Epithelial cell of prostate (primary cell): Measurements from ENCODE around the gene CUX1.
"Not testable (repeated sequence)": the region's sequence is repeated elsewhere in the genome, so short reads cannot be mapped to it uniquely, and the experiment has no call there.

ENCODE experiments used
- DNase-seq: peaks from one replicate; pipeline ENCODE4 v3.0.0-alpha.2; 2011; ENCODE audit warnings: low read depth, low spot score
- H3K27ac ChIP-seq: fragments of 450-650 bp; 2 replicates; pipeline ENCODE4 v1.5.1; 2017; ENCODE audit warnings: mild to moderate bottlenecking

The CUX1 gene

DNA sequence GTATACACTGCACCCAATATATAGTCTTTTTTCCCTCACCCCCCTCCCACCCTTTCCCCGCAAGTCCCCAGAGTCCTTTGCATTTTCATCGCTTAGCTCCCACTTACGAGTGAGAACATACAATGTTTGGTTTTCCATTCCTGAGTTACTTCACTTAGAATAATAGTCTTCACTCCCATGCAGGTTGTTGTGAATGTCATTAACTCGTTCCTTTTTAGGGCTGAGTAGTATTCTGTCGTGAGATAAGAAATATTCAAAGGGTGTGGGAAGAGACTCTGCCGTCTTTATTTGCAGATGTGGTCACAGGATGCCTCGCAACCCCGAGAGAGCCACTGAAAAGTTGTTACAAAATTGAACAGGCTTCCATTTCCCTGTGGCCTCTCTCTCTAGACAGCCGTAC lies 331.4 kb downstream of the CUX1 start:
- no peak for DNase-seq
- no peak overlapping the region for H3K27ac ChIP-seq

DNA sequence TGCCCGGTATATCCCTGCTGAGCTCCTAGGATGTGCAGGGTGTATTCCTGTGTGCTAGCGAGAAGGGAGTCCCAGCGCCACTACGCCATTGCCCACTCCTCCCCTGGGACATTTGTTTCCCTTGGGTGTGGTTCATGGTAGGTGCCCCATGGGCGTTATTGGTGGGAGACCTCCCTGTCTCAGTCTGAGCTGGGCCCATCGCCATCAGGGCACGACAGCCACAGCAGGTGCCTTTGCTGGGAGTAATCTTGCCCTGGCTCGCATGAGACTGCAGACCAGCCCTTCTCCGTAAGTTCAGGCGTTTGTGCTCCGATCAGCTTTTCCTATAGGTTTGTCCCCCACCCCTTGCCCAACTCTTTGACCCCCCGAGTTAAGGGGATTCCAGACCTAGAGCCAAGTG lies 332.0 kb downstream of the CUX1 start:
- DNase-seq = no peak
- no peak overlapping the region for H3K27ac ChIP-seq

DNA sequence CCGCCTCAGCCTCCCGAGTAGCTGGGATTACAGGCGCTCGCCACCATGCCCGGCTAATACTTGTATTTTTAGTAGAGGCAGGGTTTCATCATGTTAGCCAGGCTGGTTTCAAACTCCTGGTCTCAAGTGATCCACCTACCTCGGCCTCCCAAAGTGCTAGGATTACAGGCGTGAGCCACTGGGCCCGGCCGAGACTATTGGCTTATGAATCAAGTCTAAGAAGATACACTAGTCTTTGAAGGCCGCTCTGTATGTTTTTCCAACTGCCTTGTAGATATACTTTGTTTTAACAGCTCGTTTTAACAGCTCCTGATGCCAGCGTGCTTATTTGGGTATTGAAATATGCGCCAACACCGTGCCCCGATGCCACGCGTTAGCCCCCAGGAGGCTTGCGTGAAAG lies 332.8 kb downstream of the CUX1 start:
- peak overlapping the region; percentile 79 for H3K27ac ChIP-seq
- no peak for DNase-seq

DNA sequence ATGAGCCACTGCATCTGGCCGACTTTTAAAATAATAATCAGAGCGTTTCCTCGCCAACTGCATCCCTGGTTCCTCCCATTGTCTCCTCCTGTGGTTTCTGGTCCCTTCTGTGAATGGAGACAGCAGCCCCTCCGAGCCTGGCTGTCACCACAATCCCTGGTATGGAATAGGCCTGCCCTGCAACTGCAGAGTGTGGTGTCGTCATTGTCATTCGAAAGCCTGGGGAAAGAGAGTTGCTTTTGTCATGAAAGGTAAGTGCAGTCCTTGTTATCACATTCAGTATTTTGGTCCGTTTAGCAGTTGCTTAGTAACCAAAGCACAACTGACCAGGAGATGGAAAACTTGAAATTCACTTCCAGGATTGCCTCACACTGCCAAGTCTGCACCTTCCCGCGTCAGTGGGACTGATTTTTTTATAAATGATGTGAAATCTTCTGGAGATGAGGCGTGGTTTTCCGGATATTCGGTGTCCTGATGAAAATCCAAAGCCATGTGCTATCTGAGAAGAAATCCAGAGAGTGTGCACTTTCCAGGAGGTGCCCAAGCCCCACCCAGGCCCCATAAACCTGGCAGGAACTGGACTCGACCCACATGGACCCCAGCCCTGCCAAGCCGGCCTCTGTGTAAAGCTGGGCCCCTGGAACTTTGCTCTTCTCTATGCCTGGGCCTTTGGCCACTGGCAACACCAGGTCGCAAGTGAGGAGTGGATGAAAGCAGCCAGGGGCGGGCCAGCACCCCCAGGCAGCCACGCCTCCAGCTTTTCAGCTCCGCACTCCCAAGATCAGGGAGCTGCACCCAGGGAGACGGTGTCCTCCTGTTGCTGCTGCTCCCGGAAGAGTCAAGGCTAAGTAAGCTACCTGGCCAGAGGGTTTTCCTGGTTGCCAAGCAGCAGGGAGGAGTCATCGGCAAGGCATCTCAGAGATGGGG lies 335.5 kb downstream of the CUX1 start:
- DNase-seq = peak; percentile 68
- peak overlapping the region; percentile 79 for H3K27ac ChIP-seq

DNA sequence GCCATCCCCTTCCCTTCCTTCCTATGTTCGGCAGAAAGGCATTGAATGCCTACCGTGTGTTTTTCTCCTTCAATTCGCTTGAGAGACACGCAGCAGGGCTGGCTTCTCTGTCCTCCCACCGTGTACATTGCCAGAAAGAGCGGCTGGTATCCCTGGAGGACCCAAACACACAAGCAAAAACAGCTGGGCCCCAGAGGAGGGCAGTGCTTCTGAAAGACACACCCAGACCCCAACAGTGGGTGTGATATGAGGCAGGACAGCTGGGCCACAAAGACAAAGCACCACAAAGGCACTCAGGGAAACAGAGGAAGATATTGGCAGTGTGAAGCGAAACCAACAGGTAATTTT lies 336.1 kb downstream of the CUX1 start:
- DNase-seq = no peak

DNA sequence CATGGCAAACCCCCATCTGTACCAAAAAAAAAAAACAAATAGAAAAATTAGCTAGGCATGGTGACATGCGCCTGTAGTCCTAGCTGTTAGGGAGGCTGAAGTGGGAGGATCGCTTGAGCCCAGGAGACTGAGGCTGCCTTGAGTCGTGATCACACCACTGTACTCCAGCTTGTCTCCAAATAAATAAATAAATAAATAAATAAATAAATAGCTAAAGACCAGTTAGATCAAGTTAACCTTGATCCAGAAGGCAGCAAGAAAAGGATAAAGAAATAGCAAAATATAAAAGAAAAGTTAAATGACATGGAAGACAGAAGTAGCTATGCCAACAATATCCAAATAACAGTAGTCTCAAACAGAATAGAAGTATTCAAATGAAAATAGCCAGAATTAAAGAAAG lies 337.0 kb downstream of the CUX1 start:
- H3K27ac ChIP-seq = no peak overlapping the region
- DNase-seq = no peak

More for the DNA sequence above, 336.1 kb downstream of the CUX1 start:
- peak overlapping the region; percentile 79 for H3K27ac ChIP-seq

DNA sequence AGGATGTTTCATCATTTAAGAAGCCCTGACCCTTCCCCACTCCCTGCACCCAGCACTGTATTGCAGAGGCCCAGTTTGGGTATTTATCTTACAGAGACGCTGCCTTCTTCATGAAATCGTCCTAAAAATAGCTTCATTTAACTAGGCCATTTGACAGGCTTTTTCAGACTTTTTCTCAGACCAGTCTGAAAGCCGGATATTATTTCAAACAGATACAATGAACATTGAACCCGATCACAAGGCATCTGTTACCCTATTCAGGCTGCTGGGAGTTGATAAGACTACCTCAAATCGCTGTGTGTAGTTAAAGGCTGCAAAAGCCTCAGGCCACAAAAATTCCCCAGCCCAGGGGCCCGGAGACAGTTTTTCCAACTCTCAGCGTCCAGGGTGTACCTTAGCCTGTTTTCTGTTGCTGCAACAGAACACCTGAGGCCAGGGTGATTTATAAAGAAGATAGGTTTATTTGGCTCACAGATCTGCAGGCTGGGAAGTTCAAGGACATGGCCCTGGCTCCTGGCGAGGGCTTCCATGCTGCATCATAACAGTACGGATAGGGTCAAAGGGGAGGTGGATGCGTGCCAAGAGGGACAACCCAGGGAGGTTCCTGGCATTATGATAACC lies 338.5 kb downstream of the CUX1 start:
- no peak for DNase-seq
- no peak overlapping the region for H3K27ac ChIP-seq

DNA sequence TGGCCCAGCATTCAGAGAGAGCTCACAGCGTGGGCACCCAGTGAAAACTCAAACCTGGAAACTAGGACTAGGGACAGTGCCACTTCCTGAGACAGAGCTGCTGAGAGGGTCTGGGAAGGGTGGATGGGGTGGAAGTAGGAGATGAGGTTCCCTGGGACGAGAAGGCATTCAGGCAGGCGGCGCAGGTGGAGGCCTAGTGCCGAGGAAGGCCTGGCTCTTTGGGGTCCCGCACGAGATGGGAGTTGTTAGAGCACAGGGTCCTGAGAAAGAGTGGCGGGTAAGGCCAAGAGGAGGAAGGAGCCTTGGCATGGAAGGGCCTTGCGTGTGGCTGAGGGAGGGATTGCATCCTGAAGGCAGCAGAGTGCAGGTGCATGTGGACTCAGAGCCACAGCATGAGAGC lies 339.4 kb downstream of the CUX1 start:
- H3K27ac ChIP-seq = no peak overlapping the region

DNA sequence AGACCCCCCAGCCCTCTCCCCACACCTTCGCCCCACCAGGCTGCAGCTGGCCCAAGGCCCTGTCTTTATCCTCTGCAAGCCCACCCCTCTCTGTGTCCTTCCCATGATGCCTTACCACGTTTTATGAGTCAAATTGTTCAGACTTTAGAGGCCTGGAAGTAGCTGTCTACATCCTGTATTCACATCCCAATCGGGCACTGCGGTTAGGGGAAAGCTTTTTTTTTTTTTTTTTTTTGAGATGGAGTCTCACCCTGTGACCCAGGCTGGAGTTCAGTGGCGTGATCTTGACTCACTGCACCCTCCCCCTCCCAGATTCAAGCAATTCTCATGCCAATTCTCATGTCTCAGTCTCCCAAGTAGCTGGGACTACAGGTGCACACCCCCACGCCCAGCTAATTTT lies 347.7 kb downstream of the CUX1 start:
- no peak overlapping the region for H3K27ac ChIP-seq
- DNase-seq = no peak

More for the DNA sequence above, 339.4 kb downstream of the CUX1 start:
- no peak for DNase-seq

DNA sequence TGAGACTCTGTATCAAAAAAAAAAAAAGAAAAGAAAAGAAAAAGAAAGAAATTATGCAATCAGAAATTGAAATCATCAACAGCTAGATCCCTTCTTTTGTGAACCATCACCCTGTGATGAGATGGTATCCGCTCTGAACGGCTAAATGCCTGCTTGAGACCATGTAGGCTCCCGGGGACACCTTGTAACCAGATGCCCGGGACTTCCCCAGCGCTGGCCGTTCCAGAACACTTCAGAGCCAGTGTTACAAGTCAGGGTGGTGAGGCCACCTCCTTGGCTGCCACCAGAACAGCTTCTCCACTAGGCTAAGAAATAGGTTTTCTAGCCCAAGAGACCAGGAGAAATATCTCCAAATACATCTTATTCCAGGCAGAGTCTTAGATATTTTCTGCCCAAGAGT lies 349.8 kb downstream of the CUX1 start:
- DNase-seq = no peak

DNA sequence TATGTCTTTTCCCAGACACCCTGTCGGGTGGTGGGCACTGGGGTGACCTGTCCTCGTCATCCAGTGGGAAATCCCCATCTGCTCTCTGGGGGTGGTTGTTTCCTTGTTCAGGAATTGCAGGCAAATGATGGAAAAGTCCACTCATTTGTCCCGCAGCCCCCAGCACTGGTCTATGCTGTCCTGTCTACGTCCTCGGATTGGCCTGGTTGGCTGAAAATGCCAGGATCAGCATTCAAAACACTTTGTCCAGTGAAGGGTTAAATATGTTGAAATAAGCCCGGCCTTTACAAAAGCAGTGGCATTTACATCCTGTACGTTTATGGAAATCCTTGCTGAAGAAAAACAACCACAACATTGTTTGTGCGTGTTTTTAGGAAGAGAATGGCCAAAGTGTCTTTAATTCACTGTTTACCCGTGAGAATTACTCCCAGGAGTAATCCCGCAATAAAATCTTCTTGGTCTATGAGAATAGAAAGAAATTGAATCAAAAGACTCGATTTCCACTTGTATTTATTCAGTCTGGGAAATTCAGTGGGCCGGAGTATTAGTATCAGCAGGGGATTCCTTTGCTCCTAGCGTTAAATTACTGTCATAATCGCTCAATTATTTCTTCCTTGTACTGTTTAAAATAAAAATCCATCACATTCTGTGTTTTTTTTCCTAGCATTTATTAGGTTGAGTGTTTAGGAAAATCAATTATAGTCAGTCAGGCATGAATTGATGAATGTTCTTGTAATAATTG lies 352.4 kb downstream of the CUX1 start:
- H3K27ac ChIP-seq = no peak overlapping the region

More for the DNA sequence above, 349.8 kb downstream of the CUX1 start:
- no peak overlapping the region for H3K27ac ChIP-seq

DNA sequence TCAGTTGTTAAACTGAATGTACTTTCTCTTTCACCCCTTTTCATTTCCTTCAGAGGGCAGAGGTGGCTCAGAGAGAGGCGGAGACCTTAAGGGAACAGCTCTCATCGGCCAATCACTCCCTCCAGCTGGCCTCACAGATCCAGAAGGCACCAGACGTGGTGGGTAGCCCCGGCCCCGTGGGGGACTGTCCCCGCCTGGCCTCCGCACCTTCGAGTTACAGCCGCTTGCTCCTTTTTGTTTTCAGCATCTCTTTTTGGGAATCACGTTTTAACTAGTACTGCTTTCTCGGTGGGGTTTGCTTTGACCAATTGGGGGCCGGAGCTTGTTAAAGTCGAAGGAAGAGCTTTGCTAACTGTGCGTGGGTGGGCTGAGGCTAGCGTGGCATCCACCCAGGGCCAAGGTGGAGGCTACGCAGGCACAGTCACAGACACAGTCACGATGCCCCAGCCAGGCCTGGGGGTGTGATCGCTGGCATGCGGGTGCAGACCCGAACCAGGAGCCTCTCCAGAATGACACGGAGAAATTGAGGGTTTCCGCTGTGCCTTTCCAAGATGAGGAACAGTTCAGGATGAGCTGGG lies 353.1 kb downstream of the CUX1 start:
- no peak overlapping the region for H3K27ac ChIP-seq
- no peak for DNase-seq

More for the DNA sequence above, 352.4 kb downstream of the CUX1 start:
- DNase-seq = no peak

DNA sequence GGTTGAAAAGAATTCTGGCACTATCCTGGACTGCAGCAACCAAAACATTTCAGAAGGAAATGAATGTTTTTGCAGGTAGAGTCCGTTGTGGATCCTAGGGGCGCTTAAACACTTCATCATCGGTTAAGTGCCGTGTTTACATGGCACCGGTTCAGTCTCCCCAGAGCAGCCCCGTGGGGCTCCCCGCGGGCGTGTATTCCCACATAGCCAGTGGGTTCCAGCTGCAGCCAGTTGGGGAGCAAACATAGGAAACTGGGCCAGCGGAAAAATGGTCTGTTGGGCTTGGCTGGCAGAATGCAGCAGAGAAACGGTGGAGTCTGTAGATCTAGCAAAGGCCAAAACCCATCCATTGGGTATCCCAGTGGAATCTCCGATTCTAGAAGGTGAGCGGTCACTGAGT lies 356.2 kb downstream of the CUX1 start:
- H3K27ac ChIP-seq = no peak overlapping the region
- no peak for DNase-seq

DNA sequence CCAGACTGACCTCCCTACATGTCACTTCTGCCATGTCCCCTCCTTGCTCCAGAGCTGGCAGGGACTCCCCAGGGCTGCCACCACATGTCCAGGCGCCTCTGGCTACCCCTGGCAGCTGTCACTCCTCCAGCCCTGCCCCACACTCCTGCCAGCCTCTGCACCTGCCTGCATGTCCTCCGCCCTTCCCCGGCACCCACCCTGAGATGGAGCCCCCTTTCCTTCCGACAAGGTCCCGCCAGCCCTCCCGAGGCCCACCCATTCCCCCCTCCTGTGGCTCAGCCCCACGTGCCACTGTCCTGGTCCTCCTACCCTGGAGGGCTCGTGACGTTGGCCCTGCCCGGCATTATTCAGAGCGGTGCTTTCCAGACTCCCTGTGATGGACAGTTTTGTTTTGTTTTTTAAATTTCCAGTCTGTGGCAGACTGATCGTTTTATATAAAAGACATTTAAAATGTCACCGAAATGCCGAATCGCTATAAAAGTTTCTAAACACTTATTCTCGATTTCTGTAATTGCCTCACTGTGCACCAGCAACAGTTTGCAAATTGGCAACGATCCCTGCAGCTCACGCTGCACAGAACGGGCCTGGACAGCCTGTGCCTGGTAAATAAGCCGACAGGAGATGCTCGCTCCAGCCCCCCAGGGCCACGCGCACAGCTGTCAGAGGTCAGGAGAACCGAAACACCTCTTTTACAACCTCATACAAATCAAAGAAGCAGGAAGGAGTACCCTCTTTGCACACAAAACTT lies 358.2 kb downstream of the CUX1 start:
- no peak for DNase-seq
- H3K27ac ChIP-seq = no peak overlapping the region

DNA sequence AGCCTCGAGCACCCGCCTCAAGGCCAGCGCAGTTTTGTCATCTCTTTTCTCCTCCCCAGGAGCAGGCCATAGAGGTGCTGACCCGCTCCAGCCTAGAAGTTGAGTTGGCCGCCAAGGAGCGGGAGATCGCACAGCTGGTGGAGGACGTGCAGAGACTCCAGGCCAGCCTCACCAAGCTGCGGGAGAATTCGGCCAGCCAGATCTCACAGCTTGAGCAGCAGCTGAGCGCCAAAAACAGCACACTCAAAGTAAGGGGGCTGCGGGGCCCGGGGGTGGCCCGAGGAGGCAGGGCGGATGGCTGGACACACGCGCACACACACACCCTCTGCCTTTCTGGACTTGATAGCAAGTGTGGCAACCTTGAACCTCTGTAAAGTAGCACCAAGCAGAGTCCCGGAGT lies 361.0 kb downstream of the CUX1 start:
- DNase-seq = no peak
- H3K27ac ChIP-seq = no peak overlapping the region

DNA sequence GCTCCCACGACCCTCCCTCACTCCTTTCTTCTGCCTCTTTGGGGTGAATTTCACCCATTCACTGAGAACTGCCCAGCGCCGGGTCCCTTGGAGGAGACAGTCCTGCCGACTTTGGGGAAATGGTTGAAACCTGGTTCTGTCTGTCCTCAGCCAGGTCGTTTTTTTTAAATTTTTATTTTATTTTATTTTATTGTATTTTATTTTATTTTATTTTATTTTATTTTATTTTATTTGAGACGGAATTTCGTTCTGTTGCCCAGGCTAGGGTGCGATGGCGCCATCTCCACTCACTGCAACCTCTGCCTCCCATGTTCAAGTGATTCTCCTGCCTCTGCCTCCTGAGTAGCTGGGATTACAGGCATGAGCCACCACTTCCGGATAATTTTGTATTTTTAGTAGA lies 363.3 kb downstream of the CUX1 start:
- DNase-seq = no peak
- H3K27ac ChIP-seq = no peak overlapping the region

DNA sequence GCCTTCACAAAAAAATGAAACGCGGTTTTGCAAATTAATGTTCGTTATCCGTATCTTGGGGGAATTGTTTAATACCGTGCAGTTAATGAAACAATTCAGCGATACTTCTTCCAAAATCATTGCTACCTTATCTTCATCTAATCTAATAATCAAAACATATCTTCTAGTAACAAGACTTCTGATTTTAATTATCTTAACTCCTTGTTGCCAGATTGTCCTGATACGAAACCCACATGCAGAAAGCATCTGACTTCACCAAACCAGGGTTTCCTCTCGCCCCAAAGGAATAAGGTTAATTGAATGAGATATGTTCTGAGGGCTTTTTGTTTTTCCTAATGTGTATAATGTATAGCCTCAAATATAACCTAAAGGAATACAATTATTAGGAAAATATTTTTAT lies 364.1 kb downstream of the CUX1 start:
- DNase-seq = no peak
- H3K27ac ChIP-seq = no peak overlapping the region

DNA sequence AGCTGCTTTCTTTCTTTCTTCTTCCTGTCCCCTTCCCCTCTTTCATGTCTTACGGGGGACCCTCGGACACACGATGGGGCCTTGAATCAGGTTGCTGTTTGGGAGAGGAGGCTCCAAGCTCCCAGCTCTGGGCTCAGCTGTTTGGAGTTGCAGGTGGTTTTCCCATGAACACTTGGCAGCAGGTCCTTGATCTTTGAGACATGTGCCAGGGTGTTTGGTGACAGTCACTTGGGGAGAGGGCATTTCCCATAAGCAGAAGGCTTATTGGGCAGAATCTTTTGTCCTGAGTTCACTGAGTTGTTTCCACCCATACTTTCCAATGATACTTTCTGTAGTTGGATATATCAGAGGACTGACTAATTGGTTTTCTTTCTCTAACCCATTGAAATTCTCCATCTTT lies 364.6 kb downstream of the CUX1 start:
- DNase-seq = no peak
- no peak overlapping the region for H3K27ac ChIP-seq

DNA sequence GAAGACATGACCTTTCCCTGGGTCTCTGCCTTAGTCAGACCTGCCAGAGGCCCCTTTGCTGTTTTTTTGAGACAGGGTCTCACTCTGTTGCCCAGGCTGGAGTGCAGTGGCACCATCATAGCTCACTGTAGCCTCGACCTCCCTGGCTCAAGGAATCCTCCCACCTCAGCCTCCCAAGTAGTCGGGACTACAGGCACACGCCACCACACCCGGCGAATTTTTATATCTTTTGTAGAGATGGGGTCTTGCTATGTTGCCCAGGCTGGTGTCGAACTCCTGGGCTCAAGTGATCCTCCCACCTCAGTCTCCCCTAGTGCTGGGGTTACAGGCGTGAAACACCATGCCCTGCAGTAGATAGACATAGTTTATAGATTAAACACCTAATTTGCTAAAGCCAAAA lies 366.4 kb downstream of the CUX1 start:
- H3K27ac ChIP-seq, DNase-seq: not testable (repeated sequence)

DNA sequence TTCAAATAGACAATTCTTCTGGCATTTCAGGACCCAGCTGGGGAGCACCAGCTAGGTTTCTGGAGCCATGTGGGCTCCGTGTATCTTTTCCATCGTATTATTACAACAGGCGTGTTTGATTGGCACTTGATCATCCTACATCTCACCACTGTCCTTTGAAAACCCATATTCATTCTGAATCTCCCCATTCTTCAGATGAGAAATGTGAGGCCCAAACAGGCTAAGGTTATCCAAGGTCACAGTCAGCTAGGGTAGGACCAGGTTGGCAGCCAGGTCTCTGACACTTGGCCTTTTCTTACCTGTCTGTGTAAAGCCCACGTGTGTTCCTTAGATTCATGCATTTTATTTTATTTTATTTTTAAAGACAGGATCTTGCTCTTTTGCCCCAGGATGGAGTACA lies 366.9 kb downstream of the CUX1 start:
- no peak overlapping the region for H3K27ac ChIP-seq
- DNase-seq = no peak
